Panc1 (cell line): ENCODE results near the gene ENTPD8. TPM values are rescaled to one million over a fixed set of nuclear protein-coding genes. Genes with fewer than 3 reads are reported as not detected.

Experiments
- ATAC-seq: fragments of 200-7000 bp; cut with Tn5 transposase; 2 replicates; pipeline ENCODE4 v1.9.1; 2020; ENCODE audit warnings: mild to moderate bottlenecking, moderate library complexity
- BruUV-seq: library from RNA; stranded (reverse); fragments of 400-500 nt; replicated peaks from 2 replicates; lab custom pipeline; 2021; lab: Mats Ljungman, UMichigan
- CTCF ChIA-PET: fragments of 300-600 bp; sonication (Branson Sonifier 250); formaldehyde crosslinking; loops from one replicate; lab custom pipeline; 2022; ENCODE audit warnings: antibody characterized with exemption; lab: Charles Lee
- POLR2A ChIA-PET: fragments of 300-600 bp; sonication (Branson Sonifier 250); formaldehyde crosslinking; loops from one replicate; lab custom pipeline; 2022; ENCODE audit warnings: antibody characterized with exemption; lab: Charles Lee
- DNase-seq: peaks from one replicate; pipeline ENCODE4 v3.0.0-alpha.2; 2010; ENCODE audit warnings: low read depth, low spot score
- H3K27ac ChIP-seq: 2 replicates; pipeline ENCODE4 v1.5.1; 2011; ENCODE audit warnings: mild to moderate bottlenecking, low read length, inconsistent platforms
- H3K27me3 ChIP-seq: fragments of 200-500 bp; sonication (Bioruptor generic); 2 replicates; pipeline ENCODE4 v1.6.0; 2014; ENCODE audit warnings: low read length, inconsistent platforms; ENCODE audit not compliant: control insufficient read depth, insufficient read depth
- H3K36me3 ChIP-seq: fragments of 200-500 bp; sonication (Bioruptor generic); 2 replicates; pipeline ENCODE4 v1.5.1; 2014; ENCODE audit warnings: inconsistent platforms, mild to moderate bottlenecking, low read length, moderate library complexity; ENCODE audit not compliant: control insufficient read depth, insufficient read depth
- H3K4me1 ChIP-seq: 2 replicates; pipeline ENCODE4 v1.5.1; 2011; ENCODE audit warnings: inconsistent platforms, mild to moderate bottlenecking, low read length, moderate library complexity; ENCODE audit not compliant: control insufficient read depth, insufficient read depth
- H3K4me3 ChIP-seq, 2 experiments: 2 replicates each; pipeline ENCODE4 v1.5.1; 2011 to 2012; ENCODE audit warnings: low read depth in 2 of 2, low read length in 2 of 2, mild to moderate bottlenecking in 2 of 2, inconsistent platforms in 1 of 2, moderate library complexity in 1 of 2
- H3K9me3 ChIP-seq: fragments of 200-500 bp; sonication (Bioruptor generic); 2 replicates; pipeline ENCODE4 v1.5.1; 2014; ENCODE audit warnings: low read depth, mild to moderate bottlenecking, inconsistent platforms, low read length, moderate library complexity; ENCODE audit not compliant: control insufficient read depth, insufficient read depth
- POLR2AphosphoS5 ChIP-seq: IDR thresholded peaks from 2 replicates; pipeline ENCODE4 v1.6.1; 2012; ENCODE audit warnings: mild to moderate bottlenecking, low read depth, low read length, moderate library complexity
- REST ChIP-seq, 2 experiments: IDR thresholded peaks; 2 replicates each; pipeline ENCODE4 v1.6.1; 2011 to 2012; ENCODE audit warnings: low read depth in 2 of 2, control low read depth in 1 of 2, low read length in 1 of 2, mild to moderate bottlenecking in 1 of 2, moderate library complexity in 1 of 2; ENCODE audit not compliant: insufficient read depth in 1 of 2
- SIN3A ChIP-seq: IDR thresholded peaks from 2 replicates; pipeline ENCODE4 v1.6.1; 2012; ENCODE audit warnings: low read depth, mild to moderate bottlenecking, low read length, moderate library complexity, borderline replicate concordance; ENCODE audit not compliant: insufficient read depth
- TCF7L2 ChIP-seq: IDR thresholded peaks from 2 replicates; pipeline ENCODE4 v1.6.1; 2011; ENCODE audit warnings: mild to moderate bottlenecking, low read depth, low read length, inconsistent platforms
- in situ Hi-C: cut with HindIII; loops from 2 replicates; pipeline ENCODE4 v1.10.0; 2016; ENCODE audit warnings: low sequenced_read_pairs, low pct_unique_long_range_greater_than_20kb
- intact Hi-C: fragments of 100-400 bp; cut with micrococcal nuclease; formaldehyde crosslinking; loops from one replicate; pipeline ENCODE4 v1.10.0; 2022; ENCODE audit not compliant: unreplicated experiment
- total RNA-seq: library from RNA; stranded (reverse); gene quantifications from one replicate; pipeline ENCODE4 v1.2.1, GENCODE V29; 2021; ENCODE audit not compliant: unreplicated experiment
- TF ChIP-seq, protein P1 (sequence below): fragments of 450-650 bp; IDR thresholded peaks from 2 replicates; pipeline ENCODE4 v1.5.1; 2017; ENCODE audit warnings: mild to moderate bottlenecking

Gene ENTPD8
- total RNA-seq, 1 experiment from 2014 or later, result 3.9 TPM

GRCh38 chr9:137394866-137395665 is 46.1 kb downstream of the ENTPD8 start:
- ChIA-PET CTCF (interaction anchor here (0.6 kb wide), 1 partner anchor 50 kb away, joined by 6 read pairs; no protein-coding TSS in a partner anchor), POLR2A (no interaction called here)
- BruUV-seq, result no TSS peak
- in situ Hi-C loops, result no loop called here
- ATAC-seq (no peak), DNase-seq (no peak)
- no peaks in the 10 kb centered on the region for H3K36me3 ChIP-seq
- intact Hi-C loops, result no loop called here
- H3K4me3 ChIP-seq, result no peak overlapping the region
- H3K27ac ChIP-seq, result no peak overlapping the region
- TF ChIP-seq REST (IDR thresholded peaks at IDR 0.05; ENCODE audit: insufficient read depth in 1 of 2, low read depth in 2 of 2, low read length in 1 of 2), result no peak
- no peak for TF ChIP-seq SIN3A
- TF ChIP-seq, protein P1, sequence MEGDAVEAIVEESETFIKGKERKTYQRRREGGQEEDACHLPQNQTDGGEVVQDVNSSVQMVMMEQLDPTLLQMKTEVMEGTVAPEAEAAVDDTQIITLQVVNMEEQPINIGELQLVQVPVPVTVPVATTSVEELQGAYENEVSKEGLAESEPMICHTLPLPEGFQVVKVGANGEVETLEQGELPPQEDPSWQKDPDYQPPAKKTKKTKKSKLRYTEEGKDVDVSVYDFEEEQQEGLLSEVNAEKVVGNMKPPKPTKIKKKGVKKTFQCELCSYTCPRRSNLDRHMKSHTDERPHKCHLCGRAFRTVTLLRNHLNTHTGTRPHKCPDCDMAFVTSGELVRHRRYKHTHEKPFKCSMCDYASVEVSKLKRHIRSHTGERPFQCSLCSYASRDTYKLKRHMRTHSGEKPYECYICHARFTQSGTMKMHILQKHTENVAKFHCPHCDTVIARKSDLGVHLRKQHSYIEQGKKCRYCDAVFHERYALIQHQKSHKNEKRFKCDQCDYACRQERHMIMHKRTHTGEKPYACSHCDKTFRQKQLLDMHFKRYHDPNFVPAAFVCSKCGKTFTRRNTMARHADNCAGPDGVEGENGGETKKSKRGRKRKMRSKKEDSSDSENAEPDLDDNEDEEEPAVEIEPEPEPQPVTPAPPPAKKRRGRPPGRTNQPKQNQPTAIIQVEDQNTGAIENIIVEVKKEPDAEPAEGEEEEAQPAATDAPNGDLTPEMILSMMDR, result no peak
- TF ChIP-seq TCF7L2, result no peak
- TF ChIP-seq POLR2AphosphoS5, result no peak
- no peaks in the 10 kb centered on the region for H3K27me3 ChIP-seq
- H3K9me3 ChIP-seq, result no peaks in the 10 kb centered on the region
- H3K4me1 ChIP-seq, result peaks cover 6% of the 10 kb centered on the region

GRCh38 chr9:137393176-137394150 is 47.7 kb downstream of the ENTPD8 start:
- in situ Hi-C loops, result no loop called here
- intact Hi-C loops, result no loop called here
- ChIA-PET POLR2A (no interaction called here), CTCF (interaction anchor here (0.6 to 0.7 kb wide), 2 partner anchors 40 to 79 kb away, joined by 3 to 9 read pairs; no protein-coding TSS in a partner anchor)
- ATAC-seq (no peak), DNase-seq (no peak)
- Histone ChIP-seq H3K27ac (no peak overlapping the region), H3K36me3 (no peaks in the 10 kb centered on the region), H3K27me3 (no peaks in the 10 kb centered on the region), H3K4me1 (peaks cover 6% of the 10 kb centered on the region), H3K9me3 (no peaks in the 10 kb centered on the region), H3K4me3 (no peak overlapping the region)
- TSS peak; percentile 75 for BruUV-seq
- TF ChIP-seq POLR2AphosphoS5 (no peak), TCF7L2 (no peak), REST (IDR thresholded peaks at IDR 0.05; ENCODE audit: insufficient read depth in 1 of 2, low read depth in 2 of 2, low read length in 1 of 2) (no peak), SIN3A (no peak)
- TF ChIP-seq, protein P1, result no peak
